GM12878 (cell line): ENCODE data around the gene ADAMTS5. TPM values are rescaled to one million over a fixed set of nuclear protein-coding genes. Genes with fewer than 3 reads are reported as not detected.

Experiments
- ATAC-seq: fragments of 200-7000 bp; cut with Tn5 transposase; 3 replicates; pipeline ENCODE4 v1.9.1; 2020; ENCODE audit warnings: mild to moderate bottlenecking, moderate library complexity
- BruUV-seq: library from RNA; stranded (reverse); fragments of 400-500 nt; replicated peaks from 2 replicates; lab custom pipeline; 2021; lab: Mats Ljungman, UMichigan
- CTCF ChIA-PET: fragments of 300-600 bp; sonication (Branson Sonifier 250); formaldehyde crosslinking; extraction: SDS; loops from one replicate; lab custom pipeline; 2021; ENCODE audit warnings: inconsistent platforms; lab: Yijun Ruan, JAX
- POLR2A ChIA-PET: fragments of 350-600 bp; formaldehyde crosslinking; extraction: SDS; loops from one replicate; lab custom pipeline; 2021; ENCODE audit warnings: inconsistent platforms; lab: Charles Lee
- RAD21 ChIA-PET: fragments of 300-600 bp; sonication (Branson Sonifier 250); formaldehyde crosslinking; loops from one replicate; lab custom pipeline; 2023; ENCODE audit warnings: antibody characterized with exemption; ENCODE audit not compliant: unreplicated experiment; lab: Charles Lee
- SMC1A ChIA-PET: fragments of 300-600 bp; sonication (Branson Sonifier 250); formaldehyde crosslinking; loops from one replicate; lab custom pipeline; 2023; ENCODE audit not compliant: unreplicated experiment, uncharacterized antibody; lab: Charles Lee
- DNase-seq: peaks from one replicate; pipeline ENCODE4 v3.0.0-alpha.2; 2011; ENCODE audit warnings: low read depth, low spot score
- FAIRE-seq: peaks from 3 replicates; lab custom pipeline; 2011; peaks lifted over from hg19 to GRCh38; lab: Jason Lieb, UNC
- H2AFZ ChIP-seq: 2 replicates; pipeline ENCODE4 v1.6.0; 2011; ENCODE audit warnings: low read depth, low read length, control low read depth; ENCODE audit not compliant: control insufficient read depth
- H3K27ac ChIP-seq: 2 replicates; pipeline ENCODE4 v1.5.1; 2011; ENCODE audit warnings: control low read depth; ENCODE audit not compliant: control insufficient read depth, insufficient read depth
- H3K27me3 ChIP-seq, 2 experiments: replicated peaks in 1 of 2; 2 replicates each; pipeline versions ENCODE4 v1.6.0 to v1.6.1; 2011; ENCODE audit warnings: low read length in 1 of 2; ENCODE audit not compliant: control insufficient read depth in 2 of 2, insufficient read depth in 2 of 2
- H3K36me3 ChIP-seq, 2 experiments: 2 replicates each; pipeline ENCODE4 v1.5.1; 2011; ENCODE audit warnings: low read length in 1 of 2; ENCODE audit not compliant: control insufficient read depth in 2 of 2, insufficient read depth in 2 of 2
- H3K4me1 ChIP-seq: 2 replicates; pipeline ENCODE4 v1.6.1; 2011; ENCODE audit warnings: mild to moderate bottlenecking, low read length, moderate library complexity, mixed read lengths; ENCODE audit not compliant: control insufficient read depth, insufficient read depth
- H3K4me2 ChIP-seq: 2 replicates; pipeline ENCODE4 v1.6.0; 2011; ENCODE audit warnings: control low read depth; ENCODE audit not compliant: control insufficient read depth, insufficient read depth
- H3K4me3 ChIP-seq: fragments of 200-600 bp; sonication (generic); 2 replicates; pipeline ENCODE4 v1.5.1; 2016
- H3K79me2 ChIP-seq: 2 replicates; pipeline ENCODE4 v1.6.0; 2011; ENCODE audit warnings: low read length; ENCODE audit not compliant: control insufficient read depth, insufficient read depth
- H3K9ac ChIP-seq: 2 replicates; pipeline ENCODE4 v1.8.0; 2011; ENCODE audit warnings: low read length, control low read depth, mixed read lengths; ENCODE audit not compliant: control insufficient read depth, insufficient read depth
- H3K9me3 ChIP-seq: replicated peaks from 3 replicates; pipeline ENCODE4 v1.5.1; 2011; ENCODE audit warnings: mild to moderate bottlenecking, low read length; ENCODE audit not compliant: control insufficient read depth, insufficient read depth
- H4K20me1 ChIP-seq: 2 replicates; pipeline ENCODE4 v1.6.0; 2011; ENCODE audit not compliant: control insufficient read depth, insufficient read depth
- CHD2 ChIP-seq: IDR thresholded peaks from 2 replicates; pipeline ENCODE4 v1.6.1; 2011; ENCODE audit warnings: low read depth, low read length, improper control_type of control experiment, borderline replicate concordance
- ELK1 ChIP-seq: IDR thresholded peaks from 2 replicates; pipeline ENCODE4 v1.6.1; 2012; ENCODE audit warnings: low read depth, low read length, improper control_type of control experiment
- ESRRA ChIP-seq: IDR thresholded peaks from 2 replicates; pipeline ENCODE4 v1.6.1; 2012; ENCODE audit warnings: mild to moderate bottlenecking, low read length, improper control_type of control experiment
- HCFC1 ChIP-seq: fragments of 150-350 bp; IDR thresholded peaks from 2 replicates; pipeline ENCODE4 v1.6.1; 2014; ENCODE audit warnings: low read length
- MTA3 ChIP-seq: IDR thresholded peaks from 2 replicates; pipeline ENCODE4 v1.6.1; 2012; ENCODE audit warnings: low read length, inconsistent platforms, borderline replicate concordance
- MYC ChIP-seq: IDR thresholded peaks from 2 replicates; pipeline ENCODE4 v1.6.1; 2011; ENCODE audit warnings: mild to moderate bottlenecking, low read length, moderate library complexity, inconsistent platforms; ENCODE audit not compliant: insufficient read depth, insufficient replicate concordance, insufficient read length, severe bottlenecking
- NFXL1 ChIP-seq: fragments of 450-650 bp; IDR thresholded peaks from 2 replicates; pipeline ENCODE4 v1.6.1; 2017; ENCODE audit warnings: antibody characterized with exemption, mild to moderate bottlenecking, borderline replicate concordance
- PBX3 ChIP-seq: IDR thresholded peaks from 2 replicates; pipeline ENCODE4 v1.6.1; 2011; ENCODE audit warnings: mild to moderate bottlenecking, low read depth, low read length, moderate library complexity; ENCODE audit not compliant: insufficient replicate concordance
- RB1 ChIP-seq: fragments of 450-650 bp; formaldehyde crosslinking; IDR thresholded peaks from 2 replicates; pipeline ENCODE4 v1.6.1; 2017; ENCODE audit warnings: mild to moderate bottlenecking, borderline replicate concordance
- WGBS: methylation state at CpG from one replicate; pipeline ENCODE4 v1.1.6; 2016; ENCODE audit warnings: low lambda C conversion rate; ENCODE audit not compliant: insufficient replicate concordance, insufficient coverage; ENCODE audit errors: missing lambda C conversion rate; 5-methylcytosine and 5-hydroxymethylcytosine counted together
- in situ Hi-C: fragments of 300-500 bp; cut with MboI; formaldehyde crosslinking; loops from 9 replicates; pipeline ENCODE4 v1.14.3; 2018; ENCODE audit warnings: mixed read lengths
- intact Hi-C: fragments of 100-400 bp; cut with micrococcal nuclease; formaldehyde crosslinking; loops from one replicate; pipeline ENCODE4 v1.14.2; 2022; ENCODE audit not compliant: unreplicated experiment
- polyA plus RNA-seq, 11 experiments: library from polyadenylated mRNA; depleted of rRNA in 4 of 11; unstranded in 6 of 11; stranded (reverse) in 5 of 11; fragments of >200 nt; fragmentation: Nextera tagmentation in 4 of 11; fragmentation: Illumina TruSeq in 1 of 11; extraction: Ambion mirVana in 4 of 11; extraction: Trizol in 1 of 11; gene quantifications; 1 replicate in 1 of 11; 2 replicates in 10 of 11; pipeline versions ENCODE4 v1.2.1 to v1.2.3, GENCODE V29; 2011 to 2016; ENCODE audit warnings: inconsistent platforms in 2 of 11, missing spikeins in 2 of 11, low read depth in 1 of 11
- total RNA-seq, 4 experiments: library from RNA; depleted of rRNA in 3 of 4; stranded (reverse); fragments of >200 nt in 3 of 4; fragmentation: Illumina TruSeq in 1 of 4; extraction: Trizol in 1 of 4; gene quantifications; 2 replicates each; pipeline versions ENCODE4 v1.2.1 to v1.2.3, GENCODE V29; 2013 to 2021
- TF ChIP-seq, protein P1 (sequence below): IDR thresholded peaks from 2 replicates; pipeline ENCODE4 v1.6.1; 2011; ENCODE audit warnings: borderline replicate concordance, low read depth, mild to moderate bottlenecking, moderate library complexity, mixed read lengths, low read length; ENCODE audit not compliant: insufficient read depth; ENCODE audit errors: extremely low read length
- TF ChIP-seq, protein P2 (sequence below), 3 experiments: IDR thresholded peaks in 2 of 3; conservative IDR thresholded peaks in 1 of 3; 2 replicates each; pipeline ENCODE4 v1.5.1; 2011; ENCODE audit warnings: low read depth in 3 of 3, low read length in 3 of 3, mild to moderate bottlenecking in 3 of 3, control low read depth in 2 of 3, moderate library complexity in 2 of 3, inconsistent platforms in 1 of 3, mixed read lengths in 1 of 3; ENCODE audit not compliant: control insufficient read depth in 2 of 3, insufficient read depth in 1 of 3; ENCODE audit errors: extremely low read depth in 1 of 3

Gene ADAMTS5
- total and polyA plus RNA-seq, 10 of the 15 experiments (the other 5 are each of a cell fraction or from before 2014, with no cell fraction given), result not detected

DNA sequence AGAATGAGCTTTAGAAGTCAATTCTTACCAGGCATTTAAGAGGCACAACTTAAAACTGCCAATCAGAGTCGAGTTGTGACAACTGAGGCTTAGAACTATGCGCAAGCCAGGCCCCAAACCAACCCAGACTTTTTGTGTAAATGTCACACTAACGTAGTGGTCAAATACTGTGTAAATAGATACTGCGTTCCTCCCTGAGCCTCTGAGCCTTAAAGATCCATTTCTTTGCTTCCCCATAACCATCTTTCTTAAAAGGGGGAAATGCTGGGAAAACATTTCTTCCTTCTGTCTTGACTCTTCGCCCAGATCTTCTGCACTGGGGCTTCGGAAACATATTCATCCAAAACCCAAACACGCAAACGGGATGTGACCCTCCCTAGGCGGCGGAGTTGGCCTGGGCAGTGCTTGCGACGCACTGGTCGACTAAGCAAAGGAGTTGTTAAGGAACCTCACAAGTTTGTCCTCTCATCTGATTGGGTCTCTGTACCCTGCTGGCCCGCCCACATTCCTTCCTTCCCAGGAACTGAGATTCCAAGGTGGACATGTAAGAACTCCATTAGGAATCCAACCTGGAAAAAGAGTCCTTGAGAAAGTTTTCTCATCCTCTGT is 2.6 kb downstream of the ADAMTS5 start (continued):
- no peak for TF ChIP-seq ELK1
- TF ChIP-seq, protein P1, sequence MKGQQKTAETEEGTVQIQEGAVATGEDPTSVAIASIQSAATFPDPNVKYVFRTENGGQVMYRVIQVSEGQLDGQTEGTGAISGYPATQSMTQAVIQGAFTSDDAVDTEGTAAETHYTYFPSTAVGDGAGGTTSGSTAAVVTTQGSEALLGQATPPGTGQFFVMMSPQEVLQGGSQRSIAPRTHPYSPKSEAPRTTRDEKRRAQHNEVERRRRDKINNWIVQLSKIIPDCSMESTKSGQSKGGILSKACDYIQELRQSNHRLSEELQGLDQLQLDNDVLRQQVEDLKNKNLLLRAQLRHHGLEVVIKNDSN, result no peak
- TF ChIP-seq, all 136 proteins: peak for 0

DNA sequence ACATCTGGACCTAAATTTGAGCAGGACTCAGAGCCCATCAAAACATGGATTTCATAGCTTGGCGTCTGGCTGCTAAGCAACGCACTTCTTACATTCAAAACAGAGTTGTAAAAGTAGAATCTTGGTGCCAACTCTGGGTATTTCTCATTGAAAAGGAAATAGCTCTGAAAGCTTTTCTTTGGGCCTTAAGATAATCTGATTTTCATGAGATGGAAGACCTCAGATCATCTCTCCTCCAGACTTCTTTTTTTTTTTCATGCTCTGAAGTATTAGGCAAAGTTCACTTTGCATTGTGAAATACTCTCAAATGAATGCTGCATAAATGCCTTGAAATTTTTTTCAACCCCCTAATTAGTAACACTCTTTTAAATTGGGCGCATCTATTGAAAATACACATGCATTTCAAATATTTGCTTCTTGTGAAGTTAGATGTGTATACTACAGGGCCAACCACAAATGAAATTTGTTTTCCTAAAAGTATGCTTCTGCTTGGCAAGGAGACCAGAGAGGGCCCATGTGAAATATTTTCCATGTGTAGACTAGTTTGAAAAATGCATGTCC is 4.2 kb downstream of the ADAMTS5 start:
- CTCF ChIA-PET, result no interaction called here
- in situ Hi-C loops, result no loop called here
- no peaks in the 10 kb centered on the region for H3K4me1 ChIP-seq
- H2AFZ ChIP-seq, result no peak overlapping the region
- H3K27ac ChIP-seq, result no peak overlapping the region
- no peak overlapping the region for H3K9ac ChIP-seq
- H3K36me3 ChIP-seq, result no peaks in the 10 kb centered on the region
- no TSS peak for BruUV-seq
- no peak for ATAC-seq
- no peak for DNase-seq
- SMC1A ChIA-PET, result no interaction called here
- H3K79me2 ChIP-seq, result no peaks in the 10 kb centered on the region
- POLR2A ChIA-PET, result no interaction called here
- 27% methylated on average over 3 of the region's 3 CpGs for WGBS
- H3K27me3 ChIP-seq, result no peaks in the 10 kb centered on the region
- no peak overlapping the region for H3K4me3 ChIP-seq
- H4K20me1 ChIP-seq, result no peaks in the 10 kb centered on the region
- RAD21 ChIA-PET, result no interaction called here
- FAIRE-seq, result no peak
- intact Hi-C loops, result no loop called here
- H3K9me3 ChIP-seq, result no peaks in the 10 kb centered on the region; the same call in 2 of the 3 replicates
- no peak overlapping the region for H3K4me2 ChIP-seq
- TF ChIP-seq NFXL1 (no peak), RB1 (no peak), MYC (no peak), MTA3 (no peak), ESRRA (no peak), HCFC1 (no peak), PBX3 (no peak), CHD2 (no peak)
- TF ChIP-seq, protein P2, sequence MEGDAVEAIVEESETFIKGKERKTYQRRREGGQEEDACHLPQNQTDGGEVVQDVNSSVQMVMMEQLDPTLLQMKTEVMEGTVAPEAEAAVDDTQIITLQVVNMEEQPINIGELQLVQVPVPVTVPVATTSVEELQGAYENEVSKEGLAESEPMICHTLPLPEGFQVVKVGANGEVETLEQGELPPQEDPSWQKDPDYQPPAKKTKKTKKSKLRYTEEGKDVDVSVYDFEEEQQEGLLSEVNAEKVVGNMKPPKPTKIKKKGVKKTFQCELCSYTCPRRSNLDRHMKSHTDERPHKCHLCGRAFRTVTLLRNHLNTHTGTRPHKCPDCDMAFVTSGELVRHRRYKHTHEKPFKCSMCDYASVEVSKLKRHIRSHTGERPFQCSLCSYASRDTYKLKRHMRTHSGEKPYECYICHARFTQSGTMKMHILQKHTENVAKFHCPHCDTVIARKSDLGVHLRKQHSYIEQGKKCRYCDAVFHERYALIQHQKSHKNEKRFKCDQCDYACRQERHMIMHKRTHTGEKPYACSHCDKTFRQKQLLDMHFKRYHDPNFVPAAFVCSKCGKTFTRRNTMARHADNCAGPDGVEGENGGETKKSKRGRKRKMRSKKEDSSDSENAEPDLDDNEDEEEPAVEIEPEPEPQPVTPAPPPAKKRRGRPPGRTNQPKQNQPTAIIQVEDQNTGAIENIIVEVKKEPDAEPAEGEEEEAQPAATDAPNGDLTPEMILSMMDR (IDR thresholded peaks at IDR 0.05 in 2 of 3, conservative IDR thresholded peaks at IDR 0.05 in 1 of 3; ENCODE audit: control insufficient read depth in 2 of 3, extremely low read depth in 1 of 3, insufficient read depth in 1 of 3, low read depth in 3 of 3, low read length in 3 of 3), result no peak
